HL-60 (cell line): Measurements from ENCODE around the gene ANGPTL1.

Experiments used
- CTCF ChIP-seq: IDR thresholded peaks from one replicate; pipeline ENCODE4 v1.5.1; 2011; ENCODE audit warnings: low read length, control low read depth, inconsistent platforms; ENCODE audit not compliant: insufficient read depth
- SPI1 ChIP-seq: IDR thresholded peaks from 2 replicates; pipeline ENCODE4 v1.6.1; 2012; ENCODE audit warnings: low read depth, mild to moderate bottlenecking, borderline replicate concordance

GRCh38 chr1:178901482-178902125 lies 30.7 kb upstream of the ANGPTL1 start:
- TF ChIP-seq CTCF: no peak
- no peak for TF ChIP-seq SPI1
